HepG2 (cell line): ENCODE measurements around the gene ADORA2B.

ENCODE experiments used
- ATF4 ChIP-seq, 2 experiments: fragments of 450-650 bp in 1 of 2; sonication (generic) in 1 of 2; formaldehyde crosslinking; IDR thresholded peaks; 2 replicates each; pipeline versions ENCODE4 v1.5.0 to v1.8.0; 2020 to 2022; ENCODE audit warnings: mild to moderate bottlenecking in 1 of 2, missing genetic modification reagents in 1 of 2
- BRCA1 ChIP-seq: sonication (generic); formaldehyde crosslinking; IDR thresholded peaks from 2 replicates; pipeline ENCODE4 v1.4.0; 2020; ENCODE audit warnings: missing genetic modification reagents
- CBX5 ChIP-seq: sonication (generic); formaldehyde crosslinking; IDR thresholded peaks from 2 replicates; pipeline ENCODE4 v1.4.0; 2020; ENCODE audit warnings: missing genetic modification reagents, borderline replicate concordance
- IKZF4 ChIP-seq: sonication (generic); formaldehyde crosslinking; IDR thresholded peaks from 2 replicates; pipeline ENCODE4 v1.5.1; 2020; ENCODE audit warnings: borderline replicate concordance, mild to moderate bottlenecking, low read depth, missing genetic modification reagents; ENCODE audit errors: not compliant biosample characterization

- TF ChIP-seq CBX5 (CRISPR knock-in tag): no peak
- no peak for TF ChIP-seq IKZF4 (CRISPR knock-in tag)
- TF ChIP-seq BRCA1 (CRISPR knock-in tag): no peak
- no peak for TF ChIP-seq ATF4 (CRISPR knock-in tag; IDR thresholded peaks at IDR 0.05)
Measured at GRCh38 chr17:15941781-15942180, 3.1 kb upstream of the ADORA2B start.
